ENCODE measurements around the gene LMAN1L.

Gene LMAN1L

DNA sequence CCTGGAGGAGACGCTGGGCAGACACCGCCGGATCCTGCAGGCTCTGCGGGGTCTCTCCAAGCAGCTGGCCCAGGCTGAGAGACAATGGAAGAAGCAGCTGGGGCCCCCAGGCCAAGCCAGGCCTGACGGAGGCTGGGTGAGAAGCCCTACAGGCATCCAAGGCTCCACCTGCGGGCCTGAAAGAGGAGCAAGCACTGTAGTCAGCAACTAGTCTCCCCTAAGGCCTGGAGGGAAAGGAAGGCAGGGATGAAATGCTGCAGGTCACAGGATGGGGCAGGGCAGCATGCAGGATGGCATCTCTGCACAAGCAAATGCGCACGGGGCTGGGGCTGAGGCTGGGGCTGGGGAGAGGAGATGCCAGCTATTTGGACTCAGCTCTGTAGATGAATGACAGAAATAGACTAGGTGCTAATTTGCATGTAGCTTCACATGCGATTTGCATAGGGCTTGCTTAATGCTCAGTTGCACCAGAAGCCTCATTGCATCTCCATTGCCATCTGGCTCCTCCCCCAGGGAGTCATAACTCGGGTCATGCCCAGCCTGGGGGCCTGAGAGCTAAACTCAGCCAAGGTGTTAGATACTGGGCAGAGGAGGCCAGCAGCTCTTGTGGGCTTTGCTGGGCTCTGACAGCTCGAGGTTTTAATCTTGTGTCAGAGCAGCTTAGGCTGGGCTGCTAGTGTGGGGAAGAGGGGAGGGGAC is 8.6 kb downstream of the LMAN1L start:
- TF ChIP-seq CTCF (IDR thresholded peaks at IDR 0.05; ENCODE audit: low read depth, low read length, missing control alignments): no peak
- Histone ChIP-seq H3K27me3 (replicated peaks) (peaks cover 7% of the 10 kb centered on the region), H3K36me3 (replicated peaks) (no peaks in the 10 kb centered on the region), H3K27ac (no peak overlapping the region), H3K4me3 (ENCODE audit: low read depth, low read length) (no peak overlapping the region)
- no peak for DNase-seq
- in situ Hi-C loops (cut with HindIII; ENCODE audit: low pct_ligation_motif_present, low sequenced_read_pairs): no loop called here

DNA sequence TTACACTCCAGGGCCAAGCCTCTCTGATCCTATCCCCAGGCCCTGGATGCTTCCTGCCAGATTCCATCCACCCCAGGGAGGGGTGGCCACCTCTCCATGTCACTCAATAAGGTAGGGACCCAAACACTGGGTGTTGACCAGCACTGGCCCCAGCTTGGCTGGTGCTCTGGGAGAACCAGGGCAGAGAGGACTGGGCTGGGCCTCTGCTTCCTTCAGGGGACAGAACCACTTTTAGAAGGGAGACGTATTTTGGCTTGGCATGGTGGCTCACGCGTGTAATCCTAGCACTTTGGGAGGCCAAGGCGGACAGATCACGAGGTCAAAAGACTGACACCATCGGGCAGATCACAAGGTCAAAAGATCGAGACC is 9.1 kb downstream of the LMAN1L start:
- Histone ChIP-seq H3K36me3 (replicated peaks) (no peaks in the 10 kb centered on the region), H3K4me3 (ENCODE audit: low read depth, low read length) (no peak overlapping the region), H3K27me3 (replicated peaks) (peaks cover 10% of the 10 kb centered on the region), H3K27ac (no peak overlapping the region)
- in situ Hi-C loops (cut with HindIII; ENCODE audit: low pct_ligation_motif_present, low sequenced_read_pairs): no loop called here
- TF ChIP-seq CTCF (IDR thresholded peaks at IDR 0.05; ENCODE audit: low read depth, low read length, missing control alignments): no peak
- no peak for DNase-seq

DNA sequence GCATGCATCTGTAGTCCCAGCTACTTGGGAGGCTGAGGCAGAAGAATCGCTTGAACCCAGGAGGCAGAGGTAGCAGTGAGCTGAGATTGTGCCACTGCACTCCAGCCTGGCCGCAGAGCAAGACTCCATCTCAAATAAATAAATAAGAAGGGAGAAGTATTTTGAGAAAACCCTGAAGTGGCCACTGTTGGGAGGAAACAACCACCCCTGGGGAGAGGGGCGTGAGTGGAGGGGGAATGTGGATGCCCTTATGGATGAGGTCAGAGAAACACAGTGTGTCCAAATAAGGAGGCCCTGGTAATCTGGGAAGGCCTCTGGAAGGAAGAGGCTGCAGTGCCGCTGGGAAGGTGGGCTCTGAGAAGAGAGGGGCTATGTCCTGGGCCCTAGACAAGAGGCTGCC is 9.6 kb downstream of the LMAN1L start:
- in situ Hi-C loops (cut with HindIII; ENCODE audit: low pct_ligation_motif_present, low sequenced_read_pairs): no loop called here
- no peak for TF ChIP-seq CTCF (IDR thresholded peaks at IDR 0.05; ENCODE audit: low read depth, low read length, missing control alignments)

DNA sequence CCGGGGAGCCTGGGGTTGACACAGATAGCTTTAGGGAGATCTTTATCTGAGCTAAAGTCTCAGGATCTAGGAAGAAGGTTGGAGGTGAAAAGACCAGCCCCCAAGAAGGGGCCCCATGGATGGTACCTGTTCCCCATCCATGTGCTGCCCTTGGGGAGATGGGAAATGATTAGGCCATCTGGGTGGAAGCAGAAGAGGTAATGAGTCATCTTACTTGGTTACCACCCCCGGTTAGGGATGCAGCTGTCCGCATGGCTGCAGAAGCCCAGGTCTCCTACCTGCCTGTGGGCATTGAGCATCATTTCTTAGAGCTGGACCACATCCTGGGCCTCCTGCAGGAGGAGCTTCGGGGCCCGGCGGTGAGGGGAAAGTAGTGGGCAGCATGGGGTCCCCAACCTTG is 10.7 kb downstream of the LMAN1L start:
- DNase-seq: no peak
- H3K27me3 ChIP-seq (replicated peaks): peaks cover 23% of the 10 kb centered on the region
- in situ Hi-C loops (cut with HindIII; ENCODE audit: low pct_ligation_motif_present, low sequenced_read_pairs): no loop called here
- H3K4me3 ChIP-seq (ENCODE audit: low read depth, low read length): no peak overlapping the region
- TF ChIP-seq CTCF (IDR thresholded peaks at IDR 0.05; ENCODE audit: low read depth, low read length, missing control alignments): no peak
- H3K36me3 ChIP-seq (replicated peaks): no peaks in the 10 kb centered on the region
- H3K27ac ChIP-seq: no peak overlapping the region

More for the DNA sequence above, 9.6 kb downstream of the LMAN1L start:
- H3K27ac ChIP-seq: no peak overlapping the region
- H3K27me3 ChIP-seq (replicated peaks): peaks cover 14% of the 10 kb centered on the region
- no peaks in the 10 kb centered on the region for H3K36me3 ChIP-seq (replicated peaks)
- no peak for DNase-seq
- no peak overlapping the region for H3K4me3 ChIP-seq (ENCODE audit: low read depth, low read length)

- Histone ChIP-seq H3K27me3 (replicated peaks) (peaks cover 24% of the 10 kb centered on the region), H3K36me3 (replicated peaks) (no peaks in the 10 kb centered on the region), H3K4me3 (ENCODE audit: low read depth, low read length) (no peak overlapping the region), H3K27ac (no peak overlapping the region)
- DNase-seq: no peak
- in situ Hi-C loops (cut with HindIII; ENCODE audit: low pct_ligation_motif_present, low sequenced_read_pairs): no loop called here
- TF ChIP-seq CTCF (IDR thresholded peaks at IDR 0.05; ENCODE audit: low read depth, low read length, missing control alignments): no peak
Observed at GRCh38 chr15:74824976-74825375, 12.3 kb downstream of the LMAN1L start.

DNA sequence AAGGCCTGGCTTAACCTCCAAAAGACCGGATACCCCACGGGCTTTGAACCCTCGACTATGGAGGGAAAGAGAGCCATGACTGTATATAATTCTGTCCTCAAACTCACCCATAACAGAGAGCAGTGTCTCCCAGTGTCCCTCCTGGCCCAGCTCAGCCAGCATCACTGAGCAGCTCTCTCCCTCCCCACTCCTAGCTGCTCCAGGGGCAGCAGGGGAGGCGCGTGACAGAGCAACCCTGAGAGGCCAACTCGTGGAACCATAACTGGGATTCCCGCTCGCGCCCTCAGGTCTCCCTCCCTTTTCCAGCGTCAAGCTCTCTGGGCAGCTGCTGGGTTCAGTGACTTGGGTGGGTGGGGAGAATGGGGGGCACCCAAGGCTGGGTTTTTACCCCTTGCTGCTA is 13.2 kb downstream of the LMAN1L start:
- in situ Hi-C loops (cut with HindIII; ENCODE audit: low pct_ligation_motif_present, low sequenced_read_pairs): no loop called here
- DNase-seq: no peak
- Histone ChIP-seq H3K27ac (no peak overlapping the region), H3K4me3 (ENCODE audit: low read depth, low read length) (no peak overlapping the region), H3K27me3 (replicated peaks) (peaks cover 24% of the 10 kb centered on the region), H3K36me3 (replicated peaks) (no peaks in the 10 kb centered on the region)
- TF ChIP-seq CTCF (IDR thresholded peaks at IDR 0.05; ENCODE audit: low read depth, low read length, missing control alignments): no peak
